GM23338 (cell line): Measurements from ENCODE around the gene PIK3AP1. TPM values are rescaled to one million over a fixed set of nuclear protein-coding genes. Genes with fewer than 3 reads are reported as not detected.

Experiments used
- ATAC-seq: fragments of 200-7000 bp; cut with Tn5 transposase; 3 replicates; pipeline ENCODE4 v1.9.1; 2020
- DNase-seq: peaks from one replicate; pipeline ENCODE4 v3.0.0-alpha.2; 2015; ENCODE audit warnings: low spot score
- H2AFZ ChIP-seq: fragments of 200-600 bp; sonication (generic); 2 replicates; pipeline ENCODE4 v1.8.0; 2016; ENCODE audit warnings: antibody characterized with exemption, mild to moderate bottlenecking, moderate library complexity
- H3F3A ChIP-seq: fragments of 200-600 bp; sonication (generic); replicated peaks from 2 replicates; pipeline ENCODE4 v1.8.0; 2017; ENCODE audit warnings: antibody characterized with exemption, mixed run types, low read depth
- H3K27ac ChIP-seq: fragments of 200-600 bp; sonication (generic); 2 replicates; pipeline ENCODE4 v1.6.1; 2016; ENCODE audit warnings: low read depth
- H3K27me3 ChIP-seq: fragments of 200-600 bp; sonication (generic); 2 replicates; pipeline ENCODE4 v1.8.0; 2016; ENCODE audit warnings: mild to moderate bottlenecking, mixed run types, moderate library complexity; ENCODE audit not compliant: insufficient read depth
- H3K36me3 ChIP-seq: fragments of 200-600 bp; sonication (generic); 2 replicates; pipeline ENCODE4 v1.8.0; 2016; ENCODE audit warnings: mild to moderate bottlenecking; ENCODE audit not compliant: insufficient read depth
- H3K4me1 ChIP-seq: fragments of 200-600 bp; sonication (generic); 2 replicates; pipeline ENCODE4 v1.8.0; 2016; ENCODE audit warnings: mild to moderate bottlenecking, moderate library complexity; ENCODE audit not compliant: insufficient read depth
- H3K4me2 ChIP-seq: fragments of 200-600 bp; sonication (generic); 2 replicates; pipeline ENCODE4 v1.7.1; 2017; ENCODE audit warnings: mixed run types
- H3K4me3 ChIP-seq: fragments of 200-600 bp; sonication (generic); 2 replicates; pipeline ENCODE4 v1.6.1; 2016; ENCODE audit warnings: mixed run types
- H3K79me2 ChIP-seq: fragments of 200-600 bp; sonication (generic); replicated peaks from 2 replicates; pipeline ENCODE4 v1.8.0; 2017; ENCODE audit warnings: mild to moderate bottlenecking; ENCODE audit not compliant: insufficient read depth
- H3K9me2 ChIP-seq: fragments of 200-600 bp; sonication (generic); 2 replicates; pipeline ENCODE4 v1.8.0; 2017; ENCODE audit not compliant: insufficient read depth
- H4K20me1 ChIP-seq: fragments of 200-600 bp; sonication (generic); replicated peaks from 2 replicates; pipeline ENCODE4 v1.8.0; 2017; ENCODE audit warnings: mild to moderate bottlenecking; ENCODE audit not compliant: insufficient read depth
- H3K27ac Mint-ChIP-seq: 2 replicates; pipeline ENCODE4 v1.8.0; 2020; ENCODE audit warnings: inconsistent platforms, mild to moderate bottlenecking, moderate library complexity, mixed read lengths
- H3K27me3 Mint-ChIP-seq: 3 replicates; pipeline ENCODE4 v1.8.0; 2022; ENCODE audit warnings: low read depth, mild to moderate bottlenecking, moderate library complexity, mixed read lengths, inconsistent platforms; ENCODE audit not compliant: insufficient read depth, poor library complexity
- H3K36me3 Mint-ChIP-seq: 3 replicates; pipeline ENCODE4 v1.8.0; 2021; ENCODE audit warnings: low read depth, mild to moderate bottlenecking, inconsistent platforms, moderate library complexity, mixed read lengths
- H3K4me1 Mint-ChIP-seq: 3 replicates; pipeline ENCODE4 v1.8.0; 2020; ENCODE audit warnings: mild to moderate bottlenecking, inconsistent platforms, mixed read lengths
- H3K4me3 Mint-ChIP-seq: 3 replicates; pipeline ENCODE4 v1.8.0; 2021; ENCODE audit warnings: moderate library complexity, mild to moderate bottlenecking, inconsistent platforms, mixed read lengths
- H3K9me3 Mint-ChIP-seq: 3 replicates; pipeline ENCODE4 v1.8.0; 2020; ENCODE audit warnings: moderate library complexity, mild to moderate bottlenecking, inconsistent platforms, mixed read lengths
- CREB1 ChIP-seq: fragments of 250-450 bp; sonication (Bioruptor Pico); IDR thresholded peaks from 2 replicates; pipeline ENCODE4 v1.5.0; 2020; ENCODE audit warnings: low read depth, mild to moderate bottlenecking, moderate library complexity
- EZH2 ChIP-seq: fragments of 200-600 bp; sonication (generic); IDR thresholded peaks from one replicate; pipeline ENCODE4 v1.8.0; 2017; ENCODE audit warnings: antibody characterized with exemption, mild to moderate bottlenecking, low read depth; ENCODE audit not compliant: unreplicated experiment
- EZH2phosphoT487 ChIP-seq: fragments of 200-600 bp; sonication (generic); IDR thresholded peaks from one replicate; pipeline ENCODE4 v1.8.1; 2018; ENCODE audit warnings: antibody characterized with exemption; ENCODE audit not compliant: unreplicated experiment
- JUNB ChIP-seq: IDR thresholded peaks from one replicate; pipeline ENCODE4 v1.6.1; 2016; ENCODE audit warnings: antibody characterized with exemption; ENCODE audit not compliant: unreplicated experiment
- POLR2AphosphoS5 ChIP-seq: IDR thresholded peaks from 2 replicates; pipeline ENCODE4 v1.6.1; 2016; ENCODE audit warnings: antibody characterized with exemption, low read depth
- STAT1 ChIP-seq: IDR thresholded peaks from one replicate; pipeline ENCODE4 v1.6.1; 2016; ENCODE audit warnings: antibody characterized with exemption; ENCODE audit not compliant: unreplicated experiment
- polyA plus RNA-seq: library from polyadenylated mRNA; unstranded; fragments of >200 nt; fragmentation: Nextera tagmentation; extraction: Ambion mirVana; gene quantifications from 2 replicates; pipeline ENCODE4 v1.2.1, GENCODE V29; 2016
- total RNA-seq: library from RNA; depleted of rRNA; stranded (reverse); fragments of >200 nt; shearing (Covaris generic); gene quantifications from 2 replicates; pipeline ENCODE4 v1.2.3, GENCODE V29; 2014
- TF ChIP-seq, protein P1 (sequence below): fragments of 250-450 bp; sonication (Bioruptor Pico); IDR thresholded peaks from 2 replicates; pipeline ENCODE4 v1.5.0; 2020; ENCODE audit warnings: mild to moderate bottlenecking, moderate library complexity
- TF ChIP-seq, protein P2 (sequence below): IDR thresholded peaks from 2 replicates; pipeline ENCODE4 v1.6.1; 2016; ENCODE audit warnings: antibody characterized with exemption

The PIK3AP1 gene
- total and polyA plus RNA-seq, 2 experiments from 2014 or later, result 0.65 to 2.3 TPM

DNA sequence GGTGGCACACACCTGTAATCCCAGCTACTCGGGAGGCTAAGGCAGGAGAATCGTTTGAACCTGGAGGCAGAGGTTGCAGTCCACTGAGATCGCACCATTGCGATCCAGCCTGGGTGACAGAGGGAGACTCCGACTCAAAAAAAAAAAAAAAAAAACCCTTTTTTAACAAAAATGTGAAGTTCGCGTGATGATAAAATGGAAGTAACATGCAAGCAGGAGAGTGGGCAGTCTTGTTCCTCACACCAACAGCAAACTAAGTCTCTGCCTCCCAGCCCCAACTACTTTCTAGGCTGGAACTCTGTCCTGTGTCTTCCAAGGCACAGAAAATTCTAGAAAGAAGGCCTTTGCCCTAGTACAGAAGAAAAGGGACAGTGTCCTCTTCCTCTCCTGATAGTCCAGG lies 11.3 kb downstream of the PIK3AP1 start:
- no peak overlapping the region for H3K27ac ChIP-seq
- DNase-seq (no peak), ATAC-seq (no peak)
- no peaks in the 10 kb centered on the region for H3K9me2 ChIP-seq
- H3K9me3 Mint-ChIP-seq, result no peaks in the 10 kb centered on the region
- H3K27me3 Mint-ChIP-seq, result no peaks in the 10 kb centered on the region
- H3K4me3 Mint-ChIP-seq, result no peak overlapping the region
- no peaks in the 10 kb centered on the region for H3F3A ChIP-seq
- no peaks in the 10 kb centered on the region for H3K27me3 ChIP-seq
- no peak overlapping the region for H2AFZ ChIP-seq
- no peaks in the 10 kb centered on the region for H3K36me3 ChIP-seq
- no peaks in the 10 kb centered on the region for H3K79me2 ChIP-seq
- no peak overlapping the region for H3K4me2 ChIP-seq
- no peaks in the 10 kb centered on the region for H3K4me1 ChIP-seq
- 0 out of 2 replicates have a peak, but pooled peaks cover 3% of the 10 kb centered on the region for H4K20me1 ChIP-seq
- H3K27ac Mint-ChIP-seq, result no peak overlapping the region
- no peaks in the 10 kb centered on the region for H3K4me1 Mint-ChIP-seq
- no peaks in the 10 kb centered on the region for H3K36me3 Mint-ChIP-seq
- no peak overlapping the region for H3K4me3 ChIP-seq
- TF ChIP-seq STAT1 (no peak), EZH2 (no peak), JUNB (no peak), CREB1 (CRISPR knock-in tag) (no peak), EZH2phosphoT487 (no peak), POLR2AphosphoS5 (no peak)
- TF ChIP-seq, protein P1, sequence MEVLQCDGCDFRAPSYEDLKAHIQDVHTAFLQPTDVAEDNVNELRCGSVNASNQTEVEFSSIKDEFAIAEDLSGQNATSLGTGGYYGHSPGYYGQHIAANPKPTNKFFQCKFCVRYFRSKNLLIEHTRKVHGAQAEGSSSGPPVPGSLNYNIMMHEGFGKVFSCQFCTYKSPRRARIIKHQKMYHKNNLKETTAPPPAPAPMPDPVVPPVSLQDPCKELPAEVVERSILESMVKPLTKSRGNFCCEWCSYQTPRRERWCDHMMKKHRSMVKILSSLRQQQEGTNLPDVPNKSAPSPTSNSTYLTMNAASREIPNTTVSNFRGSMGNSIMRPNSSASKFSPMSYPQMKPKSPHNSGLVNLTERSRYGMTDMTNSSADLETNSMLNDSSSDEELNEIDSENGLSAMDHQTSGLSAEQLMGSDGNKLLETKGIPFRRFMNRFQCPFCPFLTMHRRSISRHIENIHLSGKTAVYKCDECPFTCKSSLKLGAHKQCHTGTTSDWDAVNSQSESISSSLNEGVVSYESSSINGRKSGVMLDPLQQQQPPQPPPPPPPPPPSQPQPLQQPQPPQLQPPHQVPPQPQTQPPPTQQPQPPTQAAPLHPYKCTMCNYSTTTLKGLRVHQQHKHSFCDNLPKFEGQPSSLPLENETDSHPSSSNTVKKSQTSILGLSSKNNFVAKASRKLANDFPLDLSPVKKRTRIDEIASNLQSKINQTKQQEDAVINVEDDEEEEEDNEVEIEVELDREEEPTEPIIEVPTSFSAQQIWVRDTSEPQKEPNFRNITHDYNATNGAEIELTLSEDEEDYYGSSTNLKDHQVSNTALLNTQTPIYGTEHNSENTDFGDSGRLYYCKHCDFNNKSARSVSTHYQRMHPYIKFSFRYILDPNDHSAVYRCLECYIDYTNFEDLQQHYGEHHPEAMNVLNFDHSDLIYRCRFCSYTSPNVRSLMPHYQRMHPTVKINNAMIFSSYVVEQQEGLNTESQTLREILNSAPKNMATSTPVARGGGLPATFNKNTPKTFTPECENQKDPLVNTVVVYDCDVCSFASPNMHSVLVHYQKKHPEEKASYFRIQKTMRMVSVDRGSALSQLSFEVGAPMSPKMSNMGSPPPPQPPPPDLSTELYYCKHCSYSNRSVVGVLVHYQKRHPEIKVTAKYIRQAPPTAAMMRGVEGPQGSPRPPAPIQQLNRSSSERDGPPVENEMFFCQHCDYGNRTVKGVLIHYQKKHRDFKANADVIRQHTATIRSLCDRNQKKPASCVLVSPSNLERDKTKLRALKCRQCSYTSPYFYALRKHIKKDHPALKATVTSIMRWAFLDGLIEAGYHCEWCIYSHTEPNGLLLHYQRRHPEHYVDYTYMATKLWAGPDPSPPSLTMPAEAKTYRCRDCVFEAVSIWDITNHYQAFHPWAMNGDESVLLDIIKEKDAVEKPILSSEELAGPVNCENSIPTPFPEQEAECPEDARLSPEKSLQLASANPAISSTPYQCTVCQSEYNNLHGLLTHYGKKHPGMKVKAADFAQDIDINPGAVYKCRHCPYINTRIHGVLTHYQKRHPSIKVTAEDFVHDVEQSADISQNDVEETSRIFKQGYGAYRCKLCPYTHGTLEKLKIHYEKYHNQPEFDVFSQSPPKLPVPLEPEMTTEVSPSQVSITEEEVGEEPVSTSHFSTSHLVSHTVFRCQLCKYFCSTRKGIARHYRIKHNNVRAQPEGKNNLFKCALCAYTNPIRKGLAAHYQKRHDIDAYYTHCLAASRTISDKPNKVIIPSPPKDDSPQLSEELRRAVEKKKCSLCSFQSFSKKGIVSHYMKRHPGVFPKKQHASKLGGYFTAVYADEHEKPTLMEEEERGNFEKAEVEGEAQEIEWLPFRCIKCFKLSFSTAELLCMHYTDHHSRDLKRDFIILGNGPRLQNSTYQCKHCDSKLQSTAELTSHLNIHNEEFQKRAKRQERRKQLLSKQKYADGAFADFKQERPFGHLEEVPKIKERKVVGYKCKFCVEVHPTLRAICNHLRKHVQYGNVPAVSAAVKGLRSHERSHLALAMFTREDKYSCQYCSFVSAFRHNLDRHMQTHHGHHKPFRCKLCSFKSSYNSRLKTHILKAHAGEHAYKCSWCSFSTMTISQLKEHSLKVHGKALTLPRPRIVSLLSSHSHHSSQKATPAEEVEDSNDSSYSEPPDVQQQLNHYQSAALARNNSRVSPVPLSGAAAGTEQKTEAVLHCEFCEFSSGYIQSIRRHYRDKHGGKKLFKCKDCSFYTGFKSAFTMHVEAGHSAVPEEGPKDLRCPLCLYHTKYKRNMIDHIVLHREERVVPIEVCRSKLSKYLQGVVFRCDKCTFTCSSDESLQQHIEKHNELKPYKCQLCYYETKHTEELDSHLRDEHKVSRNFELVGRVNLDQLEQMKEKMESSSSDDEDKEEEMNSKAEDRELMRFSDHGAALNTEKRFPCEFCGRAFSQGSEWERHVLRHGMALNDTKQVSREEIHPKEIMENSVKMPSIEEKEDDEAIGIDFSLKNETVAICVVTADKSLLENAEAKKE (CRISPR knock-in tag), result no peak
- TF ChIP-seq, protein P2, sequence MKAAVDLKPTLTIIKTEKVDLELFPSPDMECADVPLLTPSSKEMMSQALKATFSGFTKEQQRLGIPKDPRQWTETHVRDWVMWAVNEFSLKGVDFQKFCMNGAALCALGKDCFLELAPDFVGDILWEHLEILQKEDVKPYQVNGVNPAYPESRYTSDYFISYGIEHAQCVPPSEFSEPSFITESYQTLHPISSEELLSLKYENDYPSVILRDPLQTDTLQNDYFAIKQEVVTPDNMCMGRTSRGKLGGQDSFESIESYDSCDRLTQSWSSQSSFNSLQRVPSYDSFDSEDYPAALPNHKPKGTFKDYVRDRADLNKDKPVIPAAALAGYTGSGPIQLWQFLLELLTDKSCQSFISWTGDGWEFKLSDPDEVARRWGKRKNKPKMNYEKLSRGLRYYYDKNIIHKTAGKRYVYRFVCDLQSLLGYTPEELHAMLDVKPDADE, result no peak
